WTC11 (cell line): ENCODE data around the gene TLCD1. TPM values are rescaled to one million over a fixed set of nuclear protein-coding genes. Genes with fewer than 3 reads are reported as not detected.
A peak's percentile ranks its signal among the peaks of the same experiment; 100 is the strongest.

Experiments
- ATAC-seq: fragments of 200-7000 bp; cut with Tn5 transposase; 2 replicates; pipeline ENCODE4 v1.10.0; 2021; ENCODE audit warnings: mild to moderate bottlenecking, moderate library complexity
- CTCF ChIA-PET: fragments of 300-600 bp; sonication (Branson Sonifier 250); formaldehyde crosslinking; loops from one replicate; lab custom pipeline; 2021; ENCODE audit warnings: antibody characterized with exemption; lab: Charles Lee
- POLR2A ChIA-PET: fragments of 350-600 bp; sonication (Branson Sonifier 250); formaldehyde crosslinking; loops from one replicate; lab custom pipeline; 2021; ENCODE audit warnings: antibody characterized with exemption; lab: Charles Lee
- DNase-seq: peaks from one replicate; pipeline ENCODE4 v3.0.0; 2021; ENCODE audit warnings: low spot score
- H3K27ac Mint-ChIP-seq: 2 replicates; pipeline ENCODE4 v1.8.0; 2021; ENCODE audit warnings: mixed read lengths
- H3K27me3 Mint-ChIP-seq: 2 replicates; pipeline ENCODE4 v1.8.0; 2021; ENCODE audit warnings: low read depth, mild to moderate bottlenecking, moderate library complexity, mixed read lengths
- H3K36me3 Mint-ChIP-seq: 2 replicates; pipeline ENCODE4 v1.8.0; 2021; ENCODE audit warnings: mixed read lengths
- H3K4me1 Mint-ChIP-seq: 2 replicates; pipeline ENCODE4 v1.8.0; 2022; ENCODE audit warnings: mixed read lengths
- H3K4me3 Mint-ChIP-seq: 2 replicates; pipeline ENCODE4 v1.8.0; 2021; ENCODE audit warnings: mild to moderate bottlenecking, moderate library complexity, mixed read lengths
- H3K9me3 Mint-ChIP-seq: 2 replicates; pipeline ENCODE4 v1.8.0; 2021; ENCODE audit warnings: mixed read lengths
- ARID4B ChIP-seq: sonication (generic); formaldehyde crosslinking; IDR thresholded peaks from 2 replicates; pipeline ENCODE4 v1.8.0; 2023; ENCODE audit warnings: missing genetic modification reagents, mild to moderate bottlenecking, borderline replicate concordance
- CDX4 ChIP-seq: fragments of 250-450 bp; sonication (Bioruptor Pico); IDR thresholded peaks from 2 replicates; pipeline ENCODE4 v1.9.0; 2021; ENCODE audit warnings: moderate library complexity, mild to moderate bottlenecking, inconsistent platforms, borderline replicate concordance
- FOXP1 ChIP-seq: sonication (generic); formaldehyde crosslinking; IDR thresholded peaks from 2 replicates; pipeline ENCODE4 v1.8.0; 2022; ENCODE audit warnings: missing genetic modification reagents, mild to moderate bottlenecking, moderate library complexity, borderline replicate concordance
- GTF2I ChIP-seq: fragments of 250-450 bp; sonication (Bioruptor Pico); conservative IDR thresholded peaks from 2 replicates; pipeline ENCODE4 v1.4.0; 2021; ENCODE audit warnings: mild to moderate bottlenecking
- MLX ChIP-seq: sonication (generic); formaldehyde crosslinking; IDR thresholded peaks from 2 replicates; pipeline ENCODE4 v1.8.1; 2023; ENCODE audit warnings: mild to moderate bottlenecking, missing genetic modification reagents, moderate library complexity
- MXD4 ChIP-seq: fragments of 250-450 bp; sonication (Bioruptor Pico); IDR thresholded peaks from 2 replicates; pipeline ENCODE4 v1.8.0; 2021; ENCODE audit warnings: mild to moderate bottlenecking, moderate library complexity, borderline replicate concordance
- NFATC4 ChIP-seq: fragments of 250-450 bp; sonication (Bioruptor Pico); IDR thresholded peaks from 2 replicates; pipeline ENCODE4 v1.9.0; 2021; ENCODE audit warnings: mild to moderate bottlenecking
- NFE2L1 ChIP-seq: sonication (generic); formaldehyde crosslinking; IDR thresholded peaks from 2 replicates; pipeline ENCODE4 v1.8.1; 2023; ENCODE audit warnings: missing genetic modification reagents
- NR2C2 ChIP-seq: sonication (generic); formaldehyde crosslinking; IDR thresholded peaks from 2 replicates; pipeline ENCODE4 v1.8.0; 2022; ENCODE audit warnings: mild to moderate bottlenecking, missing genetic modification reagents
- NR3C1 ChIP-seq: sonication (generic); formaldehyde crosslinking; conservative IDR thresholded peaks from 2 replicates; pipeline ENCODE4 v1.8.1; 2023; ENCODE audit warnings: low read depth, mild to moderate bottlenecking, missing genetic modification reagents
- TEAD1 ChIP-seq: sonication (generic); formaldehyde crosslinking; IDR thresholded peaks from 2 replicates; pipeline ENCODE4 v1.8.0; 2022; ENCODE audit warnings: mild to moderate bottlenecking, missing genetic modification reagents
- ZNF219 ChIP-seq: sonication (generic); formaldehyde crosslinking; IDR thresholded peaks from 2 replicates; pipeline ENCODE4 v1.8.0; 2023; ENCODE audit warnings: missing genetic modification reagents, mild to moderate bottlenecking, borderline replicate concordance
- ZNF317 ChIP-seq: sonication (generic); formaldehyde crosslinking; IDR thresholded peaks from 2 replicates; pipeline ENCODE4 v1.8.1; 2023; ENCODE audit warnings: low read depth, mild to moderate bottlenecking, moderate library complexity, missing genetic modification reagents, borderline replicate concordance
- ZNF416 ChIP-seq: fragments of 250-450 bp; sonication (Bioruptor Pico); IDR thresholded peaks from 2 replicates; pipeline ENCODE4 v1.9.0; 2021; ENCODE audit warnings: mild to moderate bottlenecking, inconsistent platforms
- ZNF423 ChIP-seq: fragments of 250-450 bp; sonication (Bioruptor Pico); IDR thresholded peaks from 2 replicates; pipeline ENCODE4 v2.1.2; 2022; ENCODE audit warnings: mild to moderate bottlenecking, moderate library complexity
- total RNA-seq: library from RNA; stranded (reverse); gene quantifications from 3 replicates; pipeline ENCODE4 v1.2.3, GENCODE V29; 2021
- TF ChIP-seq, protein P1 (sequence below): fragments of 200-600 bp; IDR thresholded peaks from 2 replicates; pipeline ENCODE4 v1.8.0; 2022; ENCODE audit warnings: antibody characterized with exemption
- TF ChIP-seq, protein P2 (sequence below): sonication (generic); formaldehyde crosslinking; IDR thresholded peaks from 2 replicates; pipeline ENCODE4 v1.8.1; 2023; ENCODE audit warnings: mild to moderate bottlenecking, missing genetic modification reagents
- TF ChIP-seq, protein P3 (sequence below): sonication (generic); formaldehyde crosslinking; IDR thresholded peaks from 2 replicates; pipeline ENCODE4 v1.8.1; 2023; ENCODE audit warnings: mild to moderate bottlenecking, missing genetic modification reagents, borderline replicate concordance
- TF ChIP-seq, protein P4 (sequence below): sonication (generic); formaldehyde crosslinking; IDR thresholded peaks from 2 replicates; pipeline ENCODE4 v1.8.1; 2022; ENCODE audit warnings: low read depth, missing genetic modification reagents, borderline replicate concordance

The TLCD1 gene
- total RNA-seq, 1 experiment from 2014 or later, result 36.0 TPM

- TF ChIP-seq, protein P1, sequence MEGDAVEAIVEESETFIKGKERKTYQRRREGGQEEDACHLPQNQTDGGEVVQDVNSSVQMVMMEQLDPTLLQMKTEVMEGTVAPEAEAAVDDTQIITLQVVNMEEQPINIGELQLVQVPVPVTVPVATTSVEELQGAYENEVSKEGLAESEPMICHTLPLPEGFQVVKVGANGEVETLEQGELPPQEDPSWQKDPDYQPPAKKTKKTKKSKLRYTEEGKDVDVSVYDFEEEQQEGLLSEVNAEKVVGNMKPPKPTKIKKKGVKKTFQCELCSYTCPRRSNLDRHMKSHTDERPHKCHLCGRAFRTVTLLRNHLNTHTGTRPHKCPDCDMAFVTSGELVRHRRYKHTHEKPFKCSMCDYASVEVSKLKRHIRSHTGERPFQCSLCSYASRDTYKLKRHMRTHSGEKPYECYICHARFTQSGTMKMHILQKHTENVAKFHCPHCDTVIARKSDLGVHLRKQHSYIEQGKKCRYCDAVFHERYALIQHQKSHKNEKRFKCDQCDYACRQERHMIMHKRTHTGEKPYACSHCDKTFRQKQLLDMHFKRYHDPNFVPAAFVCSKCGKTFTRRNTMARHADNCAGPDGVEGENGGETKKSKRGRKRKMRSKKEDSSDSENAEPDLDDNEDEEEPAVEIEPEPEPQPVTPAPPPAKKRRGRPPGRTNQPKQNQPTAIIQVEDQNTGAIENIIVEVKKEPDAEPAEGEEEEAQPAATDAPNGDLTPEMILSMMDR, result no peak
- TF ChIP-seq NR3C1 (CRISPR knock-in tag), result no peak
- TF ChIP-seq, protein P2, sequence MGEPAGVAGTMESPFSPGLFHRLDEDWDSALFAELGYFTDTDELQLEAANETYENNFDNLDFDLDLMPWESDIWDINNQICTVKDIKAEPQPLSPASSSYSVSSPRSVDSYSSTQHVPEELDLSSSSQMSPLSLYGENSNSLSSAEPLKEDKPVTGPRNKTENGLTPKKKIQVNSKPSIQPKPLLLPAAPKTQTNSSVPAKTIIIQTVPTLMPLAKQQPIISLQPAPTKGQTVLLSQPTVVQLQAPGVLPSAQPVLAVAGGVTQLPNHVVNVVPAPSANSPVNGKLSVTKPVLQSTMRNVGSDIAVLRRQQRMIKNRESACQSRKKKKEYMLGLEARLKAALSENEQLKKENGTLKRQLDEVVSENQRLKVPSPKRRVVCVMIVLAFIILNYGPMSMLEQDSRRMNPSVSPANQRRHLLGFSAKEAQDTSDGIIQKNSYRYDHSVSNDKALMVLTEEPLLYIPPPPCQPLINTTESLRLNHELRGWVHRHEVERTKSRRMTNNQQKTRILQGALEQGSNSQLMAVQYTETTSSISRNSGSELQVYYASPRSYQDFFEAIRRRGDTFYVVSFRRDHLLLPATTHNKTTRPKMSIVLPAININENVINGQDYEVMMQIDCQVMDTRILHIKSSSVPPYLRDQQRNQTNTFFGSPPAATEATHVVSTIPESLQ (CRISPR knock-in tag), result no peak
- no peak for TF ChIP-seq ZNF416 (CRISPR knock-in tag)
- no peak for TF ChIP-seq CDX4 (CRISPR knock-in tag)
- TF ChIP-seq ZNF317 (CRISPR knock-in tag), result no peak
- no peak for TF ChIP-seq NFATC4 (CRISPR knock-in tag)
- TF ChIP-seq ZNF219, result no peak
- TF ChIP-seq MLX (CRISPR knock-in tag), result no peak
- no peak for TF ChIP-seq FOXP1
- TF ChIP-seq GTF2I, result no peak
- TF ChIP-seq, protein P3, sequence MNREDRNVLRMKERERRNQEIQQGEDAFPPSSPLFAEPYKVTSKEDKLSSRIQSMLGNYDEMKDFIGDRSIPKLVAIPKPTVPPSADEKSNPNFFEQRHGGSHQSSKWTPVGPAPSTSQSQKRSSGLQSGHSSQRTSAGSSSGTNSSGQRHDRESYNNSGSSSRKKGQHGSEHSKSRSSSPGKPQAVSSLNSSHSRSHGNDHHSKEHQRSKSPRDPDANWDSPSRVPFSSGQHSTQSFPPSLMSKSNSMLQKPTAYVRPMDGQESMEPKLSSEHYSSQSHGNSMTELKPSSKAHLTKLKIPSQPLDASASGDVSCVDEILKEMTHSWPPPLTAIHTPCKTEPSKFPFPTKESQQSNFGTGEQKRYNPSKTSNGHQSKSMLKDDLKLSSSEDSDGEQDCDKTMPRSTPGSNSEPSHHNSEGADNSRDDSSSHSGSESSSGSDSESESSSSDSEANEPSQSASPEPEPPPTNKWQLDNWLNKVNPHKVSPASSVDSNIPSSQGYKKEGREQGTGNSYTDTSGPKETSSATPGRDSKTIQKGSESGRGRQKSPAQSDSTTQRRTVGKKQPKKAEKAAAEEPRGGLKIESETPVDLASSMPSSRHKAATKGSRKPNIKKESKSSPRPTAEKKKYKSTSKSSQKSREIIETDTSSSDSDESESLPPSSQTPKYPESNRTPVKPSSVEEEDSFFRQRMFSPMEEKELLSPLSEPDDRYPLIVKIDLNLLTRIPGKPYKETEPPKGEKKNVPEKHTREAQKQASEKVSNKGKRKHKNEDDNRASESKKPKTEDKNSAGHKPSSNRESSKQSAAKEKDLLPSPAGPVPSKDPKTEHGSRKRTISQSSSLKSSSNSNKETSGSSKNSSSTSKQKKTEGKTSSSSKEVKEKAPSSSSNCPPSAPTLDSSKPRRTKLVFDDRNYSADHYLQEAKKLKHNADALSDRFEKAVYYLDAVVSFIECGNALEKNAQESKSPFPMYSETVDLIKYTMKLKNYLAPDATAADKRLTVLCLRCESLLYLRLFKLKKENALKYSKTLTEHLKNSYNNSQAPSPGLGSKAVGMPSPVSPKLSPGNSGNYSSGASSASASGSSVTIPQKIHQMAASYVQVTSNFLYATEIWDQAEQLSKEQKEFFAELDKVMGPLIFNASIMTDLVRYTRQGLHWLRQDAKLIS (CRISPR knock-in tag), result no peak
- TF ChIP-seq MXD4 (CRISPR knock-in tag), result no peak
- TF ChIP-seq NFE2L1 (CRISPR knock-in tag), result no peak
These were observed 7.0 kb downstream of the TLCD1 start (continued) for GRCh38 chr17:28719021-28719433.

GRCh38 chr17:28718333-28719020, 7.6 kb downstream of the TLCD1 start:
- peak overlapping the region; percentile 97 for H3K27ac Mint-ChIP-seq
- POLR2A ChIA-PET, result interaction anchor here (1.4 to 2.5 kb wide), 2 partner anchors 9 to 11 kb away, joined by 5 to 31 read pairs; partner anchors contain the start of gene NEK8
- H3K4me1 Mint-ChIP-seq, result peaks cover 50% of the 10 kb centered on the region
- DNase-seq, result no peak
- no peaks in the 10 kb centered on the region for H3K9me3 Mint-ChIP-seq
- H3K4me3 Mint-ChIP-seq, result peak overlapping the region; percentile 100
- H3K36me3 Mint-ChIP-seq, result peaks cover 58% of the 10 kb centered on the region
- CTCF ChIA-PET, result interaction anchor here (1.2 to 2.1 kb wide), 5 partner anchors 10 to 180 kb away, joined by 4 to 24 read pairs (median 5); partner anchors contain the start of genes BLTP2, FLOT2 and NEK8
- H3K27me3 Mint-ChIP-seq, result no peaks in the 10 kb centered on the region
- ATAC-seq, result peak; percentile 1
- TF ChIP-seq ZNF423 (CRISPR knock-in tag) (peak; percentile 72), ARID4B (CRISPR knock-in tag) (0 out of 2 replicates have a peak, but pooled peaks have one; percentile 7), TEAD1 (CRISPR knock-in tag) (0 out of 2 replicates have a peak, but pooled peaks have one; percentile 15), NR2C2 (CRISPR knock-in tag) (no peak)
- TF ChIP-seq, protein P4, sequence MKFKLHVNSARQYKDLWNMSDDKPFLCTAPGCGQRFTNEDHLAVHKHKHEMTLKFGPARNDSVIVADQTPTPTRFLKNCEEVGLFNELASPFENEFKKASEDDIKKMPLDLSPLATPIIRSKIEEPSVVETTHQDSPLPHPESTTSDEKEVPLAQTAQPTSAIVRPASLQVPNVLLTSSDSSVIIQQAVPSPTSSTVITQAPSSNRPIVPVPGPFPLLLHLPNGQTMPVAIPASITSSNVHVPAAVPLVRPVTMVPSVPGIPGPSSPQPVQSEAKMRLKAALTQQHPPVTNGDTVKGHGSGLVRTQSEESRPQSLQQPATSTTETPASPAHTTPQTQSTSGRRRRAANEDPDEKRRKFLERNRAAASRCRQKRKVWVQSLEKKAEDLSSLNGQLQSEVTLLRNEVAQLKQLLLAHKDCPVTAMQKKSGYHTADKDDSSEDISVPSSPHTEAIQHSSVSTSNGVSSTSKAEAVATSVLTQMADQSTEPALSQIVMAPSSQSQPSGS (CRISPR knock-in tag), result no peak
